ENCODE results near the gene SERTAD1. TPM values are rescaled to one million over a fixed set of nuclear protein-coding genes. Genes with fewer than 3 reads are reported as not detected.
A peak's percentile ranks its signal among the peaks of the same experiment; 100 is the strongest.

Gene SERTAD1
- total RNA-seq, 2 experiments from 2014 or later: 26.4 to 26.5 TPM

- Mint-ChIP-seq H3K9me3 (no peaks in the 10 kb centered on the region), H3K4me3 (peak overlapping the region; percentile 99), H3K36me3 (ENCODE audit: low read depth) (peaks cover 23% of the 10 kb centered on the region), H3K27ac (peak overlapping the region; percentile 91), H3K4me1 (ENCODE audit: low read depth) (peaks cover 37% of the 10 kb centered on the region), H3K27me3 (no peaks in the 10 kb centered on the region)
- H3K4me1 ChIP-seq (ENCODE audit: insufficient read depth, low read length): peaks cover 50% of the 10 kb centered on the region
- DNase-seq (peak in 3 of 14 experiments; percentile 16 to 47 (median 36)), ATAC-seq (ENCODE audit: poor library complexity) (no peak)
- peak overlapping the region; percentile 90 for H3K27ac ChIP-seq (ENCODE audit: low read depth in 1 of 2, low read length in 2 of 2)
- peak overlapping the region; percentile 89 for H3K4me3 ChIP-seq (ENCODE audit: low read length)
- ChIA-PET POLR2A (interaction anchor here (1.0 to 6.3 kb wide), 3 partner anchors 8 to 22 kb away, joined by 4 to 71 read pairs (median 5); partner anchors contain the start of gene SERTAD3), CTCF (interaction anchor here (0.7 to 2.4 kb wide), 2 partner anchors 15 to 144 kb away, joined by 3 to 7 read pairs; no protein-coding TSS in a partner anchor)
- intact Hi-C loops (cut with DNase I, micrococcal nuclease): loop anchor here (1.0 to 10.0 kb wide), 7 partner anchors 19 to 590 kb away; partner anchors contain the start of genes AKT2 (in 1 of the 2), DYRK1B (in 1 of the 2), LTBP4 (in 1 of the 2) and SERTAD3 (in 1 of the 2)
- no peaks in the 10 kb centered on the region for H3K27me3 ChIP-seq (ENCODE audit: control insufficient read depth in 1 of 2, insufficient read depth in 2 of 2, low read length in 2 of 2)
- H3K9me3 ChIP-seq (ENCODE audit: control insufficient read depth in 1 of 2, insufficient read depth in 1 of 2, low read length in 2 of 2): no peaks in the 10 kb centered on the region
- TF ChIP-seq CTCF (IDR thresholded peaks at IDR 0.05): no peak
- peaks cover 11% of the 10 kb centered on the region for H3K36me3 ChIP-seq (ENCODE audit: insufficient read depth, low read length)
Observed at GRCh38 chr19:40424637-40425449, 949 bp downstream of the SERTAD1 start.

DNA sequence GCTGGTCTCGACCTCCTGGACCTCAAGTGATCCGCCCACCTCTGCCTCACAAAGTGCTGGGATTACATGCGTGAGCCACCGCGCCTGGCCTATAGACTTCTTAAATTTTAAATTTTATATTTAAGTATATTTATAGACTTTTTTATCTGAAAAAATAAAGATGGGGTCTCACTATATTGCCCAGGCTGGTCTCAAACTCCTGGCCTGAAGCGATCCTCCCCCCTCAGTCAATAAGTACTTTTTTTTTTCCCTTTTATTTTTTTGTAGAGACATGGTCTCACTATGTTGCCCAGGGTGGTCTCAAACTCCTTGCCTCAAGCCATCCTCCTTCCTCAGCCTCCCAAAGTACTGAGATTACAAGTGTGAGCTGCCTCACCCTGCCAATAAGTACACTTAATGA is 1.9 kb downstream of the SERTAD1 start:
- peak overlapping the region; percentile 61 for H3K4me3 Mint-ChIP-seq
- H3K4me1 Mint-ChIP-seq (ENCODE audit: low read depth): peaks cover 40% of the 10 kb centered on the region
- intact Hi-C loops (cut with DNase I, micrococcal nuclease): loop anchor here (1.0 to 10.0 kb wide), 5 partner anchors 43 to 589 kb away; partner anchors contain the start of genes DYRK1B (in 1 of the 2), LTBP4 (in 1 of the 2) and SPTBN4 (in 1 of the 2)
- Histone ChIP-seq H3K36me3 (ENCODE audit: insufficient read depth, low read length) (peaks cover 11% of the 10 kb centered on the region), H3K27me3 (ENCODE audit: control insufficient read depth in 1 of 2, insufficient read depth in 2 of 2, low read length in 2 of 2) (no peaks in the 10 kb centered on the region), H3K4me1 (ENCODE audit: insufficient read depth, low read length) (peaks cover 50% of the 10 kb centered on the region), H3K9me3 (ENCODE audit: control insufficient read depth in 1 of 2, insufficient read depth in 1 of 2, low read length in 2 of 2) (no peaks in the 10 kb centered on the region), H3K4me3 (ENCODE audit: low read length) (no peak overlapping the region), H3K27ac (ENCODE audit: low read depth in 1 of 2, low read length in 2 of 2) (no peak overlapping the region)
- H3K27me3 Mint-ChIP-seq: no peaks in the 10 kb centered on the region
- no peak for TF ChIP-seq CTCF (IDR thresholded peaks at IDR 0.05)
- ATAC-seq (ENCODE audit: poor library complexity) (no peak), DNase-seq (no peak)
- ChIA-PET POLR2A (interaction anchor here (6.3 kb wide), 1 partner anchor 20 kb away, joined by 71 read pairs; the partner anchor contains the start of gene SERTAD3), CTCF (no interaction called here)
- H3K9me3 Mint-ChIP-seq: no peaks in the 10 kb centered on the region
- H3K27ac Mint-ChIP-seq: peak overlapping the region; percentile 91
- H3K36me3 Mint-ChIP-seq (ENCODE audit: low read depth): peaks cover 23% of the 10 kb centered on the region

GRCh38 chr19:40422748-40423566 is 2.8 kb downstream of the SERTAD1 start:
- CTCF ChIA-PET: no interaction called here
- DNase-seq: peak in 1 of 14 experiments; percentile 38

More at GRCh38 chr19:40422748-40423566, 2.8 kb downstream of the SERTAD1 start:
- Mint-ChIP-seq H3K4me3 (peak overlapping the region; percentile 93), H3K9me3 (no peaks in the 10 kb centered on the region), H3K36me3 (ENCODE audit: low read depth) (peaks cover 23% of the 10 kb centered on the region), H3K4me1 (ENCODE audit: low read depth) (peaks cover 40% of the 10 kb centered on the region), H3K27me3 (no peaks in the 10 kb centered on the region), H3K27ac (peak overlapping the region; percentile 91)
- no peaks in the 10 kb centered on the region for H3K9me3 ChIP-seq (ENCODE audit: control insufficient read depth in 1 of 2, insufficient read depth in 1 of 2, low read length in 2 of 2)
- H3K4me3 ChIP-seq (ENCODE audit: low read length): no peak overlapping the region
- no peak for TF ChIP-seq CTCF (IDR thresholded peaks at IDR 0.05)
- peak overlapping the region in 1 of 2 donors; percentile 83 for H3K27ac ChIP-seq (ENCODE audit: low read depth in 1 of 2, low read length in 2 of 2)
- no peaks in the 10 kb centered on the region for H3K27me3 ChIP-seq (ENCODE audit: control insufficient read depth in 1 of 2, insufficient read depth in 2 of 2, low read length in 2 of 2)
- no peak for ATAC-seq (ENCODE audit: poor library complexity)
- POLR2A ChIA-PET: interaction anchor here (0.9 to 6.3 kb wide), 3 partner anchors 21 to 42 kb away, joined by 3 to 71 read pairs (median 42); partner anchors contain the start of genes BLVRB, SERTAD3 and SPTBN4
- peaks cover 11% of the 10 kb centered on the region for H3K36me3 ChIP-seq (ENCODE audit: insufficient read depth, low read length)
- H3K4me1 ChIP-seq (ENCODE audit: insufficient read depth, low read length): peaks cover 50% of the 10 kb centered on the region
- intact Hi-C loops (cut with DNase I, micrococcal nuclease): loop anchor here (1.0 to 10.0 kb wide), 4 partner anchors 74 to 588 kb away; partner anchors contain the start of genes DYRK1B (in 1 of the 2) and LTBP4 (in 1 of the 2)

Measured in CD4-positive, alpha-beta T cell (primary cell).